Endothelial cell of umbilical vein (primary cell): ENCODE results near the gene MYH9. TPM values are rescaled to one million over a fixed set of nuclear protein-coding genes. Genes with fewer than 3 reads are reported as not detected.

Experiments
- BruUV-seq: library from RNA; stranded (reverse); fragments of 400-500 nt; replicated peaks from 2 replicates; lab custom pipeline; 2021; lab: Mats Ljungman, UMichigan
- CTCF ChIA-PET: fragments of 300-600, 350-600 bp; sonication (Branson Sonifier 250); formaldehyde crosslinking; loops from one replicate; lab custom pipeline; 2021; ENCODE audit warnings: antibody characterized with exemption, inconsistent platforms; lab: Charles Lee
- POLR2A ChIA-PET: fragments of 300-600, 350-600 bp; sonication (Branson Sonifier 250); formaldehyde crosslinking; loops from one replicate; lab custom pipeline; 2021; ENCODE audit warnings: antibody characterized with exemption, inconsistent platforms; lab: Charles Lee
- DNase-seq: peaks from one replicate; pipeline ENCODE4 v3.0.0-alpha.2; 2011; ENCODE audit warnings: low read depth, low spot score
- FAIRE-seq: peaks from 2 replicates; lab custom pipeline; 2011; peaks lifted over from hg19 to GRCh38; lab: Jason Lieb, UNC
- H2AFZ ChIP-seq: 2 replicates; pipeline ENCODE4 v1.6.0; 2012; ENCODE audit warnings: low read depth, low read length, control low read depth, inconsistent platforms
- H3K27ac ChIP-seq: 2 replicates; pipeline ENCODE4 v1.5.1; 2011; ENCODE audit warnings: low read depth, mild to moderate bottlenecking, control low read depth, low read length, moderate library complexity; ENCODE audit not compliant: insufficient read depth
- H3K27me3 ChIP-seq, 2 experiments: 2 replicates each; pipeline versions ENCODE4 v1.6.0 to v1.6.1; 2011; ENCODE audit warnings: low read length in 2 of 2, mixed read lengths in 1 of 2; ENCODE audit not compliant: control insufficient read depth in 2 of 2, insufficient read depth in 2 of 2
- H3K36me3 ChIP-seq, 2 experiments: 2 replicates in 1 of 2; 3 replicates in 1 of 2; pipeline ENCODE4 v1.5.1; 2011; ENCODE audit warnings: low read length in 2 of 2, mild to moderate bottlenecking in 1 of 2, moderate library complexity in 1 of 2; ENCODE audit not compliant: control insufficient read depth in 2 of 2, insufficient read depth in 2 of 2; ENCODE audit errors: extremely low read depth in 1 of 2
- H3K4me1 ChIP-seq: 3 replicates; pipeline ENCODE4 v1.5.1; 2011; ENCODE audit warnings: mild to moderate bottlenecking, low read length; ENCODE audit not compliant: control insufficient read depth, insufficient read depth; ENCODE audit errors: extremely low read depth
- H3K4me2 ChIP-seq: 2 replicates; pipeline ENCODE4 v1.6.1; 2011; ENCODE audit warnings: low read length, control low read depth, mixed read lengths; ENCODE audit not compliant: insufficient read depth
- H3K4me3 ChIP-seq, 3 experiments: fragments of 200-600 bp in 1 of 3; sonication (generic), shearing (Covaris generic) in 1 of 3; replicated peaks in 1 of 3; 2 replicates each; pipeline ENCODE4 v1.5.1; 2011 to 2016; ENCODE audit warnings: control low read depth in 3 of 3, low read length in 3 of 3, mild to moderate bottlenecking in 2 of 3, inconsistent platforms in 1 of 3, low read depth in 1 of 3, moderate library complexity in 1 of 3; ENCODE audit not compliant: insufficient read depth in 1 of 3
- H3K79me2 ChIP-seq: 2 replicates; pipeline ENCODE4 v1.6.0; 2012; ENCODE audit warnings: low read length, inconsistent platforms; ENCODE audit not compliant: control insufficient read depth, insufficient read depth
- H3K9ac ChIP-seq: replicated peaks from 2 replicates; pipeline ENCODE3; 2011; ENCODE audit warnings: low read length, control low read depth; ENCODE audit not compliant: insufficient read depth; ENCODE audit errors: extremely low read depth
- H3K9me1 ChIP-seq: replicated peaks from 3 replicates; pipeline ENCODE4 v1.6.0; 2011; ENCODE audit warnings: mild to moderate bottlenecking, low read length; ENCODE audit not compliant: control insufficient read depth, insufficient read depth; ENCODE audit errors: extremely low read depth
- H3K9me3 ChIP-seq: replicated peaks from 2 replicates; pipeline ENCODE4 v1.5.1; 2012; ENCODE audit warnings: low read length, inconsistent platforms; ENCODE audit not compliant: control insufficient read depth, insufficient read depth
- H4K20me1 ChIP-seq: replicated peaks from 2 replicates; pipeline ENCODE3; 2011; ENCODE audit warnings: mild to moderate bottlenecking, low read length; ENCODE audit not compliant: control insufficient read depth, insufficient read depth; ENCODE audit errors: extremely low read depth
- EZH2 ChIP-seq: IDR thresholded peaks from 2 replicates; pipeline ENCODE4 v1.6.1; 2012; ENCODE audit warnings: borderline replicate concordance, low read depth, mild to moderate bottlenecking, moderate library complexity, low read length, inconsistent platforms; ENCODE audit not compliant: severe bottlenecking
- FOS ChIP-seq: IDR thresholded peaks from 2 replicates; pipeline ENCODE4 v1.6.1; 2011; ENCODE audit warnings: mild to moderate bottlenecking, low read length, moderate library complexity, borderline replicate concordance; ENCODE audit not compliant: insufficient read depth
- GATA2 ChIP-seq: IDR thresholded peaks from 2 replicates; pipeline ENCODE4 v1.7.0; 2011; ENCODE audit warnings: low read depth, mild to moderate bottlenecking, moderate library complexity, mixed read lengths, low read length; ENCODE audit not compliant: insufficient read length, insufficient read depth
- JUN ChIP-seq: IDR thresholded peaks from 2 replicates; pipeline ENCODE4 v1.6.1; 2011; ENCODE audit warnings: borderline replicate concordance, low read depth; ENCODE audit not compliant: insufficient read length, insufficient read depth
- MYC ChIP-seq: IDR thresholded peaks from one replicate; pipeline ENCODE4 v1.6.1; 2011; ENCODE audit warnings: mild to moderate bottlenecking, low read depth, low read length
- POLR2A ChIP-seq: IDR thresholded peaks from 2 replicates; pipeline ENCODE4 v1.6.1; 2012; ENCODE audit warnings: low read depth, mild to moderate bottlenecking, control low read depth, low read length
- POLR2AphosphoS5 ChIP-seq: IDR thresholded peaks from 2 replicates; pipeline ENCODE4 v1.6.1; 2012; ENCODE audit warnings: low read depth, mild to moderate bottlenecking, control low read depth, low read length, moderate library complexity; ENCODE audit not compliant: insufficient read depth
- dilution Hi-C: fragments of 300-500 bp; cut with MboI; formaldehyde crosslinking; loops from one replicate; pipeline ENCODE4 v1.15.0; 2019; ENCODE audit warnings: low sequenced_read_pairs; ENCODE audit not compliant: extremely low pct_ligation_motif_present
- intact Hi-C: fragments of 100-400 bp; cut with micrococcal nuclease; formaldehyde crosslinking; loops from one replicate; pipeline ENCODE4 v1.10.0; 2022
- polyA plus RNA-seq, 4 experiments: library from polyadenylated mRNA; depleted of rRNA in 3 of 4; stranded (reverse) in 3 of 4; unstranded in 1 of 4; fragments of >200 nt; gene quantifications; 2 replicates each; pipeline versions ENCODE4 v1.2.1 to v1.2.3, GENCODE V29; 2011 to 2012; ENCODE audit warnings: missing spikeins in 1 of 4
- total RNA-seq: library from RNA; stranded (reverse); gene quantifications from 2 replicates; pipeline ENCODE4 v1.2.3, GENCODE V29; 2021
- TF ChIP-seq, protein P1 (sequence below), 2 donors: IDR thresholded peaks; 1 replicate in 1 of 2; 2 replicates in 1 of 2; pipeline ENCODE4 v1.5.1; 2011; ENCODE audit warnings: low read length in 2 of 2, mild to moderate bottlenecking in 2 of 2, moderate library complexity in 2 of 2, control low read depth in 1 of 2, inconsistent platforms in 1 of 2, low read depth in 1 of 2; ENCODE audit not compliant: insufficient read depth in 1 of 2; ENCODE audit errors: extremely low read depth in 1 of 2
- TF ChIP-seq, protein P2 (sequence below): IDR thresholded peaks from 2 replicates; pipeline ENCODE4 v1.6.1; 2011; ENCODE audit not compliant: insufficient read depth, insufficient read length

The MYH9 gene
- total and polyA plus RNA-seq, 2 donors (not counting 3 experiments of a cell fraction or from before 2014, with no cell fraction given) = 188 to 1,413 TPM

DNA sequence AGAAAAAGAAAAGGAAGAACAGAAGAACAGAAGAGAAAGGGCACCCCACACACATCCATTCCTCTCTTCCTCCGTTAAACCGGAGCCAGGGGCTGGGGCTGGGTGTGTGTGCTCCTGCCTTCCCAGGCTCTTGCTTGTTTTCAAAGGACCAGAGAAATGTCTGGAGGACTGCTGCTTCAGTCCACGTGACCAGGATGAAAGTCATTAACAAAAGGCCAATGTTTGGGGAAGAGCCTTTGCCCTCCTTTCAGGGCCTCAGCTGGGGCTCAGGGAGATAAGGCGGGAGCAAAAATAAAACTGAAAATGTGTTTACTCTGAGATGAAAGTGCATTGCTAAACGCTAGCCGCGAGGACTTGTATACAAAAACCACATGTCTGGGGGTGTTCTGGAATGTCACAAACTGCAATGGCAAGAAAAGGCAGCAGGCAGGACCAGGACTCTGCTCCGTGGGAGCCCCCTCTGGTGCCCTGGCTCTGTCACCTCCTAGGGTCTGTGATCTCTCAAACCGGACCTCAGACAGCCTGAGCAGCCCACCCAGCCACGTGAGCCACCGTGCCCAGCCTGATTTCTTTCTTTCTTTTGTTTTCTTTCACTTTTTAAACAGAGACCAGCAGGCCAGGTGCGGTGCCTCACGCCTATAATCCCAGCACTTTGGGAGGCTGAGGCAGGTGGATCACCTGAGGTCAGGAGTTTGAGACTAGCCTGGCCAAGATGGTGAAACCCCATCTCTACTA is 31.6 kb upstream of the MYH9 start:
- H3K4me1 ChIP-seq = peaks cover 10% of the 10 kb centered on the region
- no peaks in the 10 kb centered on the region for H3K27me3 ChIP-seq
- CTCF ChIA-PET = interaction anchor here (1.2 kb wide), 1 partner anchor 21 kb away, joined by 3 read pairs; no protein-coding TSS in a partner anchor
- TF ChIP-seq EZH2 (no peak), FOS (no peak), POLR2AphosphoS5 (no peak), JUN (no peak), GATA2 (no peak), MYC (no peak), POLR2A (no peak)
- TF ChIP-seq, protein P1, sequence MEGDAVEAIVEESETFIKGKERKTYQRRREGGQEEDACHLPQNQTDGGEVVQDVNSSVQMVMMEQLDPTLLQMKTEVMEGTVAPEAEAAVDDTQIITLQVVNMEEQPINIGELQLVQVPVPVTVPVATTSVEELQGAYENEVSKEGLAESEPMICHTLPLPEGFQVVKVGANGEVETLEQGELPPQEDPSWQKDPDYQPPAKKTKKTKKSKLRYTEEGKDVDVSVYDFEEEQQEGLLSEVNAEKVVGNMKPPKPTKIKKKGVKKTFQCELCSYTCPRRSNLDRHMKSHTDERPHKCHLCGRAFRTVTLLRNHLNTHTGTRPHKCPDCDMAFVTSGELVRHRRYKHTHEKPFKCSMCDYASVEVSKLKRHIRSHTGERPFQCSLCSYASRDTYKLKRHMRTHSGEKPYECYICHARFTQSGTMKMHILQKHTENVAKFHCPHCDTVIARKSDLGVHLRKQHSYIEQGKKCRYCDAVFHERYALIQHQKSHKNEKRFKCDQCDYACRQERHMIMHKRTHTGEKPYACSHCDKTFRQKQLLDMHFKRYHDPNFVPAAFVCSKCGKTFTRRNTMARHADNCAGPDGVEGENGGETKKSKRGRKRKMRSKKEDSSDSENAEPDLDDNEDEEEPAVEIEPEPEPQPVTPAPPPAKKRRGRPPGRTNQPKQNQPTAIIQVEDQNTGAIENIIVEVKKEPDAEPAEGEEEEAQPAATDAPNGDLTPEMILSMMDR (IDR thresholded peaks at IDR 0.05; ENCODE audit: extremely low read depth in 1 of 2, insufficient read depth in 1 of 2, low read depth in 1 of 2, low read length in 2 of 2) = no peak
- TF ChIP-seq, protein P2, sequence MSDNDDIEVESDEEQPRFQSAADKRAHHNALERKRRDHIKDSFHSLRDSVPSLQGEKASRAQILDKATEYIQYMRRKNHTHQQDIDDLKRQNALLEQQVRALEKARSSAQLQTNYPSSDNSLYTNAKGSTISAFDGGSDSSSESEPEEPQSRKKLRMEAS = no peak
- no peaks in the 10 kb centered on the region for H3K9me3 ChIP-seq
- no peak overlapping the region for H3K27ac ChIP-seq
- no TSS peak for BruUV-seq
- peak; percentile 73 for FAIRE-seq
- peak overlapping the region; percentile 19 for H3K4me2 ChIP-seq
- intact Hi-C loops (no loop called here), dilution Hi-C loops (no loop called here)
- H3K4me3 ChIP-seq = no peak overlapping the region
- H3K9ac ChIP-seq = peak overlapping the region; percentile 24
- POLR2A ChIA-PET = interaction anchor here (0.7 to 0.8 kb wide), 2 partner anchors 31 to 40 kb away, joined by 3 to 5 read pairs; partner anchors contain the start of gene MYH9
- H3K9me1 ChIP-seq = no peaks in the 10 kb centered on the region
- peak; percentile 59 for DNase-seq
- H2AFZ ChIP-seq = peak overlapping the region; percentile 83
- H4K20me1 ChIP-seq = no peaks in the 10 kb centered on the region
- no peaks in the 10 kb centered on the region for H3K36me3 ChIP-seq
- H3K79me2 ChIP-seq = no peaks in the 10 kb centered on the region
